GM20431 (cell line): ENCODE data around the gene C19orf25.
"Not testable (repeated sequence)": the region's sequence is repeated elsewhere in the genome, so short reads cannot be mapped to it uniquely, and the experiment has no call there.

Source experiments
- in situ Hi-C: fragments of 300-500 bp; cut with MseI, MboI; formaldehyde crosslinking; loops from one replicate; pipeline ENCODE4 v1.15.0; 2020; ENCODE audit warnings: low sequenced_read_pairs; ENCODE audit not compliant: unreplicated experiment

The C19orf25 gene

DNA sequence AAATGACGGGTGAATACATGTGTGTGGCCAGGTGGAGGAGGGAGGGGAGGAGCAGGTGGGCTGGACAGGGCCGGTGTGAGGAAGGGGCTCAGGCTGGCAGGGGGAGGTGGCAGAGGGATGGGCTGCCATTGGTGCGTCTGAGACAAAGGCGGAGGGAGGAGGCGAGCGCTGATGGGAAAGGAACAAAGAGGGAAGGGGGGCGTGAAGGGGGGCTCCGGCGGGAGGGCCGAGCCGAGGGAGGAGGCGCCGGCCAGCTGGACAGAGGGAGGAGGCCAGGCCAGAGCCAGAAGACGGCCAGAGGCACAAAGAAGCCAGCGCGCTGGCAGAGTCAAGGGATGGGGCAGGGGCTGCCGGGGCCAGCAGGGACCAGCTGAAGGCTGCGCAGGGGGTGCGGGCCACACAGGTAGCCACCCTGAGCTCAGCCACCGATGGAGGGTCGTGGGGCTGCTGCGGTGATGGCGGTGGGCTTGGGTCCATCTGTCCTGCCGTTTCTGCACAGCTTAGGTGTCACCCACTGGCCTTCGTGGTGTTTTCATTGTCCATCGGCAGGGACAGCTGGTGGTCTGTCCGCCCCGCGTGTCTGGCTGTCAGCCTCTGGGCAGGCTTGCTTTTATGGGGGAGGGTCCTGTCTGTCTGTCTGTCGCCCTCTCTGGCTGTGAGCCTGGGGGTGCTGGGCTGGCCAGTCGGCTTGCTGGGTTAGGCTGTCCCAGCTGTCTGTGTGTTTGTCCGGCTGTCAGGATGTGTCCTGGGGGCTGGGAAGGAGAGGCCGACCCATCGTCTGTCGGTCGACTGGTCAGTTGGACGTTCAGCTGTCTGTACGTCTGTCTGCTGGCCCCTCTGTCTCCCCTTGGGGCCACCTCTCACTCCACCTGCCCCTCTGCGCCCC lies 26.9 kb downstream of the C19orf25 start:
- in situ Hi-C loops, result no loop called here

DNA sequence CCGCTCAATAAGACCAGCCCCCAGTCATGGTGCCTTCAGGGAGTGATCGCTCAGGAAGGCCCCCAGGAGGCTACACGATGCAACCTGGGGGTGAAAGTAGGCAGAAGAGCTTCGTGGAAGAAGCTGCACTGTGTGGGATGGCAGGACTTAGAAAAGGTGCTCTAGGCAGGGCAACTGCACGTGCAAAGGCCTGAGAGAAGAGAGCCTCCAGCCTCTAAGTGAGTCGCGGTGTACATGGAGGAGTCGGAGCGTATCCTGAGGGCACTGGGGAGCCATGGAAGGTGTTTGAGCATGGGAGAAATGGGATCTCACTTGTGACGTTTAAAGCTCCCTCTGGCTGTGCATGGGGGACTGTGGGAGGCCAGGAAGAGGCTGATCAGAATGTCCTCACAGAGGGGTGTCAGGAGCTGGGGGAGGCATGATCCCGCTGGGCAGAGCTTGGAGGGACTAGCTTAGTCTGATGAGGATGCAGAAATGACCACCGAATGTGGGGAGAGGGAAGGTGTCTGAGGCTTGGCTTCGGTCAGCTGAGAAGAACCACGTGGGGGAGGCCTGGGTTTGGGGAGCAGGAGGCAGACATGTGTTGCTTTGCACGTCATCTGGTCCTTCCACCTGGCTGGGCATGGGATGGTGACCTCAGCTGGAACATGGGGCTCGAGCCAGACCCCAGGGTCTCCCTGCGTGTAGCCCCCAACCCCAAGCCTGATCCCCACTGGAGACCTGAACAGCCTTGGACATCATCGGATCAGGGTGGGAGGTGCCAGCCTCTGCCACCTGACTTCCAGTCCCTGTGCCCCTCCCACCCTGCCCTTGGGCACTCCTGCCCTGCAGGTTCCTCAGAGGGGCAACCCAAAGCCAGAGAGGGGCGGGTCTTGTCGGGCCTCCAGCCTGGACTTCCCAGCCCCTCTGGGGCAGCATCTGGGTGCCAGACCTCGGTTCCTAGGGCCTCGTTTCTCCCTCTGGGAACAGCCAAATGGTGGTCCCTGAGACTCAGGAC lies 28.0 kb downstream of the C19orf25 start:
- in situ Hi-C loops, result no loop called here

DNA sequence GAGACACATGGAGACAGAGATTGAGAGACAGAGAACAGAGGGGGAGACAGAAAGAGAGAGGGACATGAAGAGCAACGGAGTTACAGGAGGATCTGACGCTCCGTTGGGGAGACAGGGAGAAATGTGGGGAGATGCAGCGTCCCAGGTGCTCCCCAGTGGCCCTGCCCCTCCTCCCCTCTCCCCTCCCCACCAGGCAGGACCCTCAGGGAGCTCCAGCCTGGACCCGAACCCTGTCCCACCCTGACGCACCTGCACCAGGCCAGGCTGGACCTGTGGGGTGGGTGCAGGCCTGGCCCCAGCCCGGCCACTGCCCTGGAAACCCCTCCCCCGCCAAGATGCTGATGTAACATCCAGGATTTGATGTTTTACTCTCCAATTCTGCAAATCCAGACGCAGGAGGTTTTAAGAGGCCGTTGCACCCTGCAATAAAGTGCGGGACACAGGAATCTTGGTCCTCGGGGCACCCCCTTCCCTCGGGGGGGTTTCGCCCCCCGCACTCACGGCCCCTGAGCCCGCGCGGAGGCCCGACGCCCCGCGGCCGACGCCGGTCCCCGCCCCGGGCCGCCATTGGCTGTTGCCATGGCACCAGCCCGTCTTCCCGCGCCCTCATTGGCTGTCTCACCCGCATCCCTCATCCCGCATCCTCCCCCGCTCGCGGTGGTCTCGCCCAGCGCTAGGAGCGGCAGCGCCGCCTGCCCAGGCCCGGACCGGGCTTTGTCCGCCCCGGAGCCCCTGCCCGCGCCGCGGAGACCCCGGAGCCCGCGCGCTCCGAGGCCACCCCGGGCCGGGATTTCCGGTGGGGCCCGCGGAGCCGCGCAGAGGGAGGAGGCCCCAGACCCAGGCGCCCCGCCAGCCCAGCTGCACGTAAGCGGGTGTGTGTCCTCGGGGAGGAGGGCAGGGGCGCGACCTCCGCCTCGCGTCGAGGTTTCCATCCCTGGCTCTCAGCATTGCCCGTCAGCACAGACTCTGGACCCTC lies 29.3 kb downstream of the C19orf25 start, which contains the start of gene APC2:
Gene APC2 (plus strand): TSS at position 655 of the 976 bp plus-strand sequence. CDS start 2,881 bp downstream, outside the sequence.
- in situ Hi-C loops, result no loop called here

DNA sequence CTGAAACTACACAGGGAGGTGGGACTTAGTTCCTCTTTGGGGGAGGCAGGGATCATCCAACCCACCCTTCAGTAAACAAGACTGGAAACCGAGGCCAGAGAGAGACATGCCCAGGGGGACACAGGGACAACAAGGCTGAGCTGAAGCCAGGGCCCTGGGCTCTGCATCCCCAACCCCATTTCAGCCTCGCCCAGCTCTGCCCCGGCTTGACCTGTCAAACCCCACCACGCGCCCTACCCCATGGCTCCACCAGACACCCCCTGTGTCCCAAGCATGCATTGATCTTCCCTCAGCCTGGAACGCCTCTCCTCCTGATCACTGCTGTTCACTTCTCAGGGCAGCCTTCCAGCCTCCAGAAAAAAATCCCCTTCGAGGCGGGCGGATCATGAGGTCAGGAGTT lies 31.1 kb downstream of the C19orf25 start:
- in situ Hi-C loops, result no loop called here

DNA sequence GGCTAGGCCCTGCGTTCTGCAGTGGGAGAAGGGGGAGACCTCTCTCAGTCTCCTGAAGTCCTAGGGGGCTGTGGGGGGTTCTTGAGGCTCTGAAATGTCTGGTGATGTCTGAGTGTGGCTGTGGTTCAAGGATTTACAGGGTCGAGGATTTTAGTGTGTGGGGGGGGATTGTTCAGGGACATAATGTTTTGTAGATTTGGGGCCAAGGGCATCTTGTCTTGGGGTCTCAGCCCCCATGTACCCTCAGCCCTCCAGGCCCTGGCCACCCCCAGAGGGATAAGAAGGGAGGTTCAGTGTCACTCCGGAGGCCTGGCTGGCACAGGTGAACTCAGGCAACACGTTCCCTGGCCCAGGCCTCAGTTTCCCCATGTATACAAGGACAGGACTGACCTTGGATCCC lies 31.5 kb downstream of the C19orf25 start:
- in situ Hi-C loops, result no loop called here

DNA sequence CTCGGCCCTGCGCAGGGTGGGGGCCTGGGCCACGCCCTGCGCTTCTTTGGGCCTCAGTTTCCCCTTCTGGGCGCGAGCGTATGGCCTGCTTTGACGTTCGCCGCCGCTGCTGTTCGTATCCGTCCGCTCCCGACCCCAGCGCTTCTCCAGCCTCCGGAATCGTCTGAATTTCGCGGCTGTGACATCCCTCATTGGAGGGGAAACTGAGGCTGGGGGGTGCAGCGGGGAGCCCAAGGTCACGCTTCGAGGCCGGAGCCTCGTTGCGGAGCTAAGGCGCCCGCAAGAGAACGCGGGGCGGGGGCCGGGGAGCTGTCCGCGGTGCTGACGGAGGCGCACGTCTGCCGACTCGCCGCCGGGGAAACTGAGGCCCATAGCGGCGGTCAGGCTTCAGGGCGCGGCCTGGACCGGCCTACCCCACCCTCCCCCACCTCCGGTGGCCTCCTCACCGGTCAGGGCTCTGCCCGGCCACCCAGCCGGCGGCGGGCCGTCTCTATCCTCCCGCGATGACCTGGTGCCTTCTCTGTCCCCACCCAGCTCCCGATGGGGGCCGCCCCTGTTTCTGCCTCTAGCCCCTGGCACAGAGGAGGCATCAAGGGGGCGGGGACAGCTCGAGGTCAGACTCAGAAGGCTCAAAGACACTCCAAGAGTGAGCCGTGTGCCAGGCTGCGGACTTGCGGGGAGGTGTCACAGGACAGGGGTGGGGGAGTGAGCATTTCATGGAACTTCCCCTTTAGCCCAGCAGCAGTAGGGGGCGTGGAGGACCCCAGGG lies 32.1 kb downstream of the C19orf25 start:
- in situ Hi-C loops, result no loop called here

DNA sequence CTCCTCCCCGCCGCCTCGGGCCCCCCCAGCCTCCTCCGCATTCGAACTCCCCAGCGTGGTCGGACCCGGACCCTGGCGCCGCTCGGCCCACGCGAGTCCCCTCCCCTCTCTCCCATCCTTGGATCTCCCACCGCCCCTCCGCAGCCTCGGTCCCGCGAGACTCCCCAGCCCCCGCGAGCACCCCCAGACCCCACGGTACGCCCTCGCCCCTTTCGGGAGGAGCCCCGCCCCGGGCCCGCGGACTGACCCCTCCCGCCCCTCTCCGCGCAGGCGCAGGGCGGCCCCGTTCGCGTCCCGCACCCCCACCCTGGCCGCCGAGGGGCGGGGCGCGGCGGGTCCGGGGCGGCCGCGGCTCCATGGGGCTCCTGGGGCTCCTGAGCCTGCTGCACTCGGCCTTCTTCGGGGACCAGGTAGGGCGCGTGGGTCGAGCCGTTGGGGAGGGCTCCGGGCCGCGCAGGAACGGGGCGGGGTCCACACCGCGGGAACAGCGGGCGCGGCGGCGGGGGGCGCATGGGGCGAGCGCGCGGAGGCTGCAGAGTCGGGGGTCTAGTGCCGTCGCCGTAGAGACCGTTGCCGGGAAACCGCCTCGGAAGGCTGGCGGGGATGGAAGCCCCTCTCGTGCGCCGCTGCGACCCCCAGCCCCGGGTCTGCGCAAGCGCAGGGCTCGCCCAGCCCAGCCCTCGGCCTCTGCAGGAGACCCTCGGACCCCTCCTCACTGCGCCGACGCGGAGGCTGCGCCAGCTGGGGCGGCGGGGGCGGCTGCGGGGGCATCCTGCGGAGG lies 32.9 kb downstream of the C19orf25 start:
- in situ Hi-C loops, result no loop called here

DNA sequence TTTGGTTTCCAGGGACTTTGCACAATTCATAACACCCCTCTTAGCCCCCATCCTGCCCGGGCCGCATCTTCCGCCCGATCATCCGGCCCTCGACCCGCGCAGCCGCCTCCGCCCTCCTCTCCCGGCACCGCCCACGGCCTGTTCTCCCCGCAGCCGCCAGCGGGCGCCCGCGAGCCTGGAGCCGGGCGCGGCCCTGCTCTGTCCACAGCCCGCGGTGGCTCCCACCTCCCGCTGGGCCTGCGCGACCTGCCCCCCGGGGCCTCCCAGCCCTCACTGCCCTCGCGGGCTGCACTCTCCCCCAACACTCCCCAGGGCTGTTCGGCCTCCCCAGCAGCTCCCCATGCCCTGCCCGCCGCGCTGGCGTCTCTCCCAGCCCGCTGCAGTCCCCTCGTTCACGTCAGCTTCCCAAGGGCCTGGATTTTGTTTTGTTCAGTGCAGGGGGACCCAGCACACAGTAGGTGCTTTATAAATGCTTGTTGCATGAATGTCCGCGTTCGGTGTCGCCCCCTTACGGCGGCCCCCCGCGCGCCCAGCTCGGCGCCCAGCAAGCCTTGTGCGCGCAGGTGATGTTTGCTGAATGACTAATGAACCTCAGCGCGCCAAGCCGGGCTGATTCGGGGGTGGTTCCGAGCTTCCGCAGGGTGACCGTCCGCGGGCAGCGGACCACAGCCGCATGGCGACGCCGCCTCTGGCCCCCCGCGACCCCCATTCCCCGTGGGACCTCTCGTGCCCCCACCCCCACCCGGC lies 33.7 kb downstream of the C19orf25 start:
- in situ Hi-C loops, result no loop called here

DNA sequence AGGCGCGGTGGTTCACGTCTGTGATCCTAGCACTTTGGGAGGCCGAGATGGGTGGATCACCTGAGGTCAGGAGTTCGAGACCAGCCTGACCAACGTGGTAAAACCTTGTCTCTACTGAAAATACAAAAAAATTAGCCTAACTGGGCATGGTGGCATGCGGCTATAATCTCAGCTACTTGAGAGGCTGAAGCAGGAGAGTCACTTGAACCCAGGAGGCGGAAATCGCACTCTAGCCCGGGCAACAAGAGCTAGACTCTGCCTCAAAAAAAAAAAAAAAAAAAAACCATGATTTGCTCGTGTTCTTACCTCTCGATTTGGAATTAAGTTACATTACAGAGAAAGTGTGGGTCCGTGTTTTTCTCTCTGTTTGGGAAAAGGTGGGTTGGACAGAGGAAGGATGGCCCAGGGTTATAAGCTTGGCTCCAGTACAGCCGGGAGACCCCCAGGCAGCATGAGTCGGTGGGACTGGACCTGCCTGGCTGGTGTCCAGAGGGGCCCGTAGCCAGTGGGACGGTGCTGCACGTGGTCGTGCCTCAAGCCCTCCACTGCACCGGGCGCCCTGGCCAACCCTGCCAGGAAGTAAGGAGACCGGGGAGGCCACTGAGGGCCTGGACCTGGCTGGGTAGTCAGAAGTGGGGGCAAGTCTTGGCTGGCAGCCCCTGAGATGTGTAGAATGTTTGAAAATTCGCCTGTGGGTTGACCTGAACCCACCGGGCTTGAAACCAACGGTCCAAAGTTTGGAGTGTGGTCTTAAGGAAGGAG lies 37.2 kb downstream of the C19orf25 start:
- in situ Hi-C loops, result no loop called here

DNA sequence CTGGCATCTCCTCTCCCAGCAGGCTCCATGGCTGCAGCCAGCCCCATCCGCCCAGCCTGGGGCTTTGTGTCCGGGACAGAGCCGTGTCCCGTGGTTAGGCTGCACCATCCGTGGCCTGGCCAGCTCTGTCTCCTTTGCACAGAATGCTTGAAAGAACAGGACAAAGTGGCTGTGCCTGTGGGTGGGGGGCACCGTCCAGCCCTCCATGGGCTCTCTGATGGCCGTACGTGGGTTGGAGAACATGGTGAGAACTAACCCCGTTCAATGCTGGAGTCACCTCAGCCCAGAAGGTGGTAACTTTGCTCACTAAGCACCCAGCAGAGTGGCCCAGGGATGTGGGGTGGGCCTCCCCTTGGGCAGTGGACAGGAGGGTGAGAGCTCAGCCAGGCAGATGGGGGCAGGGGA lies 38.0 kb downstream of the C19orf25 start:
- in situ Hi-C loops, result no loop called here

DNA sequence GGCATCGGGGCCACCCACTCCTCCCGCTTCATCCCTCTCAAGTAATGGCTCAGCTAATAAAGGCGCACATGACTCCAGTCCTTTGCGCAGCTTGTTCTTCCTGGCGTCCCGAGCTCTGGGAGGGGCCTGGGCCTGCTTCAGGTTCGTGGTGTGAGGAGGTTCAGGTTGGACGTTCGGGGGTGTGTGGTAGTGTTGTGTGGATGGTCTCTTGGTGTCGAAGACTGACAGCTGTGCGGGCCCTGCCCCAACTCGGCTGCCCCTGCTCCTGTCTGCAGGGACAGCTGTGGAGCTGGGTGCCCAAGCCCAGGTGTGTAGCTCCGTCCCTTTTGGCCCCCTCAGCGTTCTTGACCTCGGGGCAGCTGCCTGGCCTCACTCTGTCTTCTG lies 38.6 kb downstream of the C19orf25 start:
- in situ Hi-C loops, result no loop called here

DNA sequence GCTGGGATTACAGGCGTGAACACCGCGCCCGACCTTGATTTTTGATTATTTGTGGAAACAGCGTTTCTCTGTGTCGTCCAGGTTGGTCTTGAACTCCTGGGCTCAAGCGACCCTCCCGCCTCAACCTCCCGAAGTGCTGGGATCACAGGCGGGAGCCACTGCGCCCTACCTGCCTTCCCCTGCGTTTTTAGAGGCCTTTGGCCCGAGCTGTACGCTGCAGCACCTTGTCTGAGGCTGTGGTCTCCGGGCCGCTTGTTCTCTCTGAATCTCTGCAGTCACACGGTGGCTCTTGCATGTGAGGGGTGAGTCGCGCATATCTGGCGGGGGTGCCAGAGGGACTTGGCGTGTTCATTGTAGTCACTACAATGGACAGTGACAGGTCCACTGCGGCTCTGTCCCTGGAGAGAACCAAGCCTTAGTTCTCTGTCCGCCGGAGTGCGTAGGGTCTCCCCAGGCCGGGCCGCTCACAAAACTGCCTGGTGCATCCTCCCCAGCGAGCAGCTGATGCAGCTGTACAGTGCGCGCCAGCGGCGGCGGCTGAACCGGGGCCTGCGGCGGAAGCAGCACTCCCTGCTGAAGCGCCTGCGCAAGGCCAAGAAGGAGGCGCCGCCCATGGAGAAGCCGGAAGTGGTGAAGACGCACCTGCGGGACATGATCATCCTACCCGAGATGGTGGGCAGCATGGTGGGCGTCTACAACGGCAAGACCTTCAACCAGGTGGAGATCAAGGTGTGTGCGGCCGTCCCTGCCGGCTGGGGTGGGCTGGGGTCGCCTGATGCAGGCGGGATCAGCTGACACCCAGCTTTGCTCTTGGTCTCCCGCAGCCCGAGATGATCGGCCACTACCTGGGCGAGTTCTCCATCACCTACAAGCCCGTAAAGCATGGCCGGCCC lies 39.2 kb downstream of the C19orf25 start:
- in situ Hi-C loops, result not testable (repeated sequence)

DNA sequence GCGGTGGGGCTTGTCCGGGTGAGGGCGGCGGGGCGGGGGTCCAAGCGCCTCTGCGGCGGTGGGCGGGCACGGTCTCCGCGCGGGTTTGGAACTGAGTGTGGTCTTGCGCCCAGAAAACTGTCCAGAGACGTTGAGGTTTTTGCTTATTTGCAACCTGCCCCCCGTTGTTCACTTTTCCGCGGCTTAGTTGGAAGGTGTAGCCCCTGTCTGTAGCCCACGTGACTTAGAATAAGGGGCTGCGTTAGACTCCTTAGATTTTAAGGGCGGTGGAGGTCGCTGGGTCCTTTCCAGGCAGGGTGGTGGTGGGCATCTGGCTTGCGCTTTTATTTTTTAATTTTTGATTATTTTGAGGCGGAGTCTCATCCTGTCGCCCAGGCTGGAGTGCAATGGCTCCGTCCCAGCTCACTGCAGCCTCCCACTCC lies 40.1 kb downstream of the C19orf25 start:
- in situ Hi-C loops, result no loop called here

DNA sequence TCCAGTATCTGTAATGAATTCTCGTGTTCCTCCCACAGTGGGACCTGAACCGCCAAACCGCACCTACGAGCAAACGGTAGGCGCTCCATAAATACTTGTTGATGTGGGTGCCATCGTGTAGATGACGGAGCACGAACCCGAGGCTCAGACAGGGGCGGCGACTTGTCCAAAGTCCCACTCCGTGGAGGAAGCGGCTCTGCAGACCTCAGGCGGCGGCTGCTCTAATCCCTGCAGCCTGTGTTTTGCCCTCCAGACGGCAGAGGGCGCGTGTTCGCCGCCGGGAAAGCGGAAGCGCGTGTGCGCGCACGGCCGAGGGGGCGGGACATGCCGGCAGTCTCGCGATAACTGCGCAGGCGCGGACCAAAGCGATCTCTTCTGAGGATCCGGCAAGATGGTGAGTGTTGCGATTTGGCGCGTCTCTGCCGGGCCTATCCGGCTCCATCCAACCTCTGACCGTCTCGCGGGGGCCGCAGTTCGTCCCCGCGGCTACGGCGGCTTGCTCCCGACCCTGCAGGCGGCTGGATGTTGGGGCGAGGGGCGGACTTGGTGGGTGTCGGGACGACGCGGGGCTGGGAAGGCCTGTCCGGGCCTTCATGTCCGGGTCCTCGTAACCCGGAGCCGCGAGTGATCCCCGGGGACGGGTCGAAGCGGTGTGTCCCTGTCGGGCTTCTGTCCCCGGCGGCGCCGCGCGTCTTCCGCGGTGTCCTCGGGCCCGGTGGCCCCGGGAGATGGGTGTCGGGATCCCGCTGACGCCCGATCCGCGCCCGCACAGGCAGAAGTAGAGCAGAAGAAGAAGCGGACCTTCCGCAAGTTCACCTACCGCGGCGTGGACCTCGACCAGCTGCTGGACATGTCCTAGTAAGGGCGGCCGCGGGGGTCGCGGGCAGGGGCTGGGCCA lies 40.7 kb downstream of the C19orf25 start, which contains the start of gene RPS15:
Gene RPS15 (plus strand): TSS at position 362 of the 898 bp plus-strand sequence. CDS start 30 bp downstream, at position 392.
- in situ Hi-C loops, result no loop called here

DNA sequence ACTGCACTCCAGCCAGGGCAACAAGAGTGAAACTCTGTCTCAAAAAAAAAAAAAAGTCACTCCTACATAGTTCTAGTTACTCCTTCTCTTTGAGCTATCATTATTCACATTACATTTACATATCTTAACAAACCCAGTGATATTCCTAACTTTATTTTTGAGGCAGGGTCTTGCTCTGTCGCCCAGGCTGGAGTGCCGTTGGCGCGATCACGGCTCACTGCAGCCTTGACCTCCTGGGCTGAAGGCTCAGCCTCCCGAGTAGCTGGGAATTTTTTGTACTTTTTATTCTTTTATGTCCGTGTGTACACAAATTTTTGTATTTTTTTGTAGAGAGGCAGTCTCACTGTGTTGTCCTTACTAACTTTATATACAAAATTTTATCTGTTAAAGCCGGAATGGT lies 41.4 kb downstream of the C19orf25 start:
- in situ Hi-C loops, result no loop called here
